GM12878 (cell line): ENCODE measurements around the gene MALRD1.

Experiments
- CBX5 ChIP-seq: sonication (generic); IDR thresholded peaks from 2 replicates; pipeline ENCODE4 v1.6.1; 2016; ENCODE audit warnings: low read depth, moderate library complexity, mild to moderate bottlenecking, inconsistent platforms
- CHD2 ChIP-seq: IDR thresholded peaks from 2 replicates; pipeline ENCODE4 v1.6.1; 2011; ENCODE audit warnings: low read depth, low read length, improper control_type of control experiment, borderline replicate concordance
- CREM ChIP-seq: IDR thresholded peaks from 2 replicates; pipeline ENCODE4 v1.6.1; 2014; ENCODE audit warnings: antibody characterized with exemption, low read depth
- EZH2 ChIP-seq: IDR thresholded peaks from 2 replicates; pipeline ENCODE4 v1.6.1; 2012; ENCODE audit warnings: low read depth, mild to moderate bottlenecking, control low read depth, inconsistent platforms, low read length, borderline replicate concordance; ENCODE audit not compliant: control insufficient read depth
- POLR2AphosphoS5 ChIP-seq: IDR thresholded peaks from 2 replicates; pipeline ENCODE4 v1.6.1; 2011; ENCODE audit warnings: mild to moderate bottlenecking, low read length, inconsistent platforms
- RCOR1 ChIP-seq: conservative IDR thresholded peaks from 2 replicates; pipeline ENCODE4 v1.6.1; 2012; ENCODE audit warnings: low read depth, low read length, improper control_type of control experiment
- SIN3A ChIP-seq: IDR thresholded peaks from 2 replicates; pipeline ENCODE4 v1.6.1; 2012; ENCODE audit warnings: low read depth, low read length, improper control_type of control experiment
- TAF1 ChIP-seq: IDR thresholded peaks from 2 replicates; pipeline ENCODE4 v1.6.1; 2011; ENCODE audit warnings: mild to moderate bottlenecking, low read depth, low read length, borderline replicate concordance
- YY1 ChIP-seq: IDR thresholded peaks from 2 replicates; pipeline ENCODE4 v1.6.1; 2011; ENCODE audit warnings: low read depth, mild to moderate bottlenecking, low read length
- TF ChIP-seq, protein P1 (sequence below): fragments of 450-650 bp; formaldehyde crosslinking; IDR thresholded peaks from 2 replicates; pipeline ENCODE4 v1.4.0; 2022; ENCODE audit warnings: mild to moderate bottlenecking, moderate library complexity
- TF ChIP-seq, protein P2 (sequence below): fragments of 450-650 bp; formaldehyde crosslinking; IDR thresholded peaks from 2 replicates; pipeline ENCODE4 v1.5.0; 2022; ENCODE audit warnings: mild to moderate bottlenecking, missing genetic modification characterization
- TF ChIP-seq, protein P3 (sequence below), 3 experiments: IDR thresholded peaks in 2 of 3; conservative IDR thresholded peaks in 1 of 3; 2 replicates each; pipeline ENCODE4 v1.5.1; 2011; ENCODE audit warnings: low read depth in 3 of 3, low read length in 3 of 3, mild to moderate bottlenecking in 3 of 3, control low read depth in 2 of 3, moderate library complexity in 2 of 3, inconsistent platforms in 1 of 3, mixed read lengths in 1 of 3; ENCODE audit not compliant: control insufficient read depth in 2 of 3, insufficient read depth in 1 of 3; ENCODE audit errors: extremely low read depth in 1 of 3

DNA sequence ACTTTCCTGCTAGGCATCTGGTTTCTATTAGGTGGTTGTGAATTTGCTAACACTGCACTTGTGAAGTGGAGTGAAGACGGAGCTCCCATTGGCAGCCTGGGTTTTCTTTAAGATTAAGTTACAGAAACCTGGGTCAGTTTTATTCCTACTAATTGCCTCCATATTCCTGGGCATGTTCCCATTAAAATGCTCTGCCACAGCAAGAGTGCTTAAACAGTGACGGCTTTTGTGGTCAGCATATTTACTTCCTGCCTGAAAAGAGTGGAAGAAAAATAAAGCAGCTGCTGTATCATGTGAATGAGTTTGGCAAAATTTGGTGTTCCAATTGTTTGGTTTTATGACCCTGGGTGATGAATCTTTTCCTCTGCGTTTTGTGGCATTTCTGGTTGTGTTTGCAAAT, 670.7 kb downstream of the MALRD1 start:
- TF ChIP-seq SIN3A (no peak), TAF1 (no peak), CHD2 (no peak), RCOR1 (no peak), YY1 (no peak), POLR2AphosphoS5 (no peak), EZH2 (no peak), CBX5 (no peak), CREM (no peak)
- TF ChIP-seq, protein P1, sequence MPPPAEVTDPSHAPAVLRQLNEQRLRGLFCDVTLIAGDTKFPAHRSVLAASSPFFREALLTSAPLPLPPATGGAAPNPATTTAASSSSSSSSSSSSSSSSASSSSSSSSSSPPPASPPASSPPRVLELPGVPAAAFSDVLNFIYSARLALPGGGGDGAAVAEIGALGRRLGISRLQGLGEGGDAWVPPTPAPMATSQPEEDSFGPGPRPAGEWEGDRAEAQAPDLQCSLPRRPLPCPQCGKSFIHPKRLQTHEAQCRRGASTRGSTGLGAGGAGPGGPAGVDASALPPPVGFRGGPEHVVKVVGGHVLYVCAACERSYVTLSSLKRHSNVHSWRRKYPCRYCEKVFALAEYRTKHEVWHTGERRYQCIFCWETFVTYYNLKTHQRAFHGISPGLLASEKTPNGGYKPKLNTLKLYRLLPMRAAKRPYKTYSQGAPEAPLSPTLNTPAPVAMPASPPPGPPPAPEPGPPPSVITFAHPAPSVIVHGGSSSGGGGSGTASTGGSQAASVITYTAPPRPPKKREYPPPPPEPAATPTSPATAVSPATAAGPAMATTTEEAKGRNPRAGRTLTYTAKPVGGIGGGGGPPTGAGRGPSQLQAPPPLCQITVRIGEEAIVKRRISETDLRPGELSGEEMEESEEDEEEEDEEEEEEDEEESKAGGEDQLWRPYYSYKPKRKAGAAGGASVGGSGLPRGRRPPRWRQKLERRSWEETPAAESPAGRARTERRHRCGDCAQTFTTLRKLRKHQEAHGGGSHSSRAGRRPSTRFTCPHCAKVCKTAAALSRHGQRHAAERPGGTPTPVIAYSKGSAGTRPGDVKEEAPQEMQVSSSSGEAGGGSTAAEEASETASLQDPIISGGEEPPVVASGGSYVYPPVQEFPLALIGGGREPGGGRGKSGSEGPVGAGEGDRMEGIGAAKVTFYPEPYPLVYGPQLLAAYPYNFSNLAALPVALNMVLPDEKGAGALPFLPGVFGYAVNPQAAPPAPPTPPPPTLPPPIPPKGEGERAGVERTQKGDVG (CRISPR knock-in tag), result no peak
- TF ChIP-seq, protein P2, sequence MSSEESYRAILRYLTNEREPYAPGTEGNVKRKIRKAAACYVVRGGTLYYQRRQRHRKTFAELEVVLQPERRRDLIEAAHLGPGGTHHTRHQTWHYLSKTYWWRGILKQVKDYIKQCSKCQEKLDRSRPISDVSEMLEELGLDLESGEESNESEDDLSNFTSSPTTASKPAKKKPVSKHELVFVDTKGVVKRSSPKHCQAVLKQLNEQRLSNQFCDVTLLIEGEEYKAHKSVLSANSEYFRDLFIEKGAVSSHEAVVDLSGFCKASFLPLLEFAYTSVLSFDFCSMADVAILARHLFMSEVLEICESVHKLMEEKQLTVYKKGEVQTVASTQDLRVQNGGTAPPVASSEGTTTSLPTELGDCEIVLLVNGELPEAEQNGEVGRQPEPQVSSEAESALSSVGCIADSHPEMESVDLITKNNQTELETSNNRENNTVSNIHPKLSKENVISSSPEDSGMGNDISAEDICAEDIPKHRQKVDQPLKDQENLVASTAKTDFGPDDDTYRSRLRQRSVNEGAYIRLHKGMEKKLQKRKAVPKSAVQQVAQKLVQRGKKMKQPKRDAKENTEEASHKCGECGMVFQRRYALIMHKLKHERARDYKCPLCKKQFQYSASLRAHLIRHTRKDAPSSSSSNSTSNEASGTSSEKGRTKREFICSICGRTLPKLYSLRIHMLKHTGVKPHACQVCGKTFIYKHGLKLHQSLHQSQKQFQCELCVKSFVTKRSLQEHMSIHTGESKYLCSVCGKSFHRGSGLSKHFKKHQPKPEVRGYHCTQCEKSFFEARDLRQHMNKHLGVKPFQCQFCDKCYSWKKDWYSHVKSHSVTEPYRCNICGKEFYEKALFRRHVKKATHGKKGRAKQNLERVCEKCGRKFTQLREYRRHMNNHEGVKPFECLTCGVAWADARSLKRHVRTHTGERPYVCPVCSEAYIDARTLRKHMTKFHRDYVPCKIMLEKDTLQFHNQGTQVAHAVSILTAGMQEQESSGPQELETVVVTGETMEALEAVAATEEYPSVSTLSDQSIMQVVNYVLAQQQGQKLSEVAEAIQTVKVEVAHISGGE (CRISPR knock-in tag), result no peak
- TF ChIP-seq, protein P3, sequence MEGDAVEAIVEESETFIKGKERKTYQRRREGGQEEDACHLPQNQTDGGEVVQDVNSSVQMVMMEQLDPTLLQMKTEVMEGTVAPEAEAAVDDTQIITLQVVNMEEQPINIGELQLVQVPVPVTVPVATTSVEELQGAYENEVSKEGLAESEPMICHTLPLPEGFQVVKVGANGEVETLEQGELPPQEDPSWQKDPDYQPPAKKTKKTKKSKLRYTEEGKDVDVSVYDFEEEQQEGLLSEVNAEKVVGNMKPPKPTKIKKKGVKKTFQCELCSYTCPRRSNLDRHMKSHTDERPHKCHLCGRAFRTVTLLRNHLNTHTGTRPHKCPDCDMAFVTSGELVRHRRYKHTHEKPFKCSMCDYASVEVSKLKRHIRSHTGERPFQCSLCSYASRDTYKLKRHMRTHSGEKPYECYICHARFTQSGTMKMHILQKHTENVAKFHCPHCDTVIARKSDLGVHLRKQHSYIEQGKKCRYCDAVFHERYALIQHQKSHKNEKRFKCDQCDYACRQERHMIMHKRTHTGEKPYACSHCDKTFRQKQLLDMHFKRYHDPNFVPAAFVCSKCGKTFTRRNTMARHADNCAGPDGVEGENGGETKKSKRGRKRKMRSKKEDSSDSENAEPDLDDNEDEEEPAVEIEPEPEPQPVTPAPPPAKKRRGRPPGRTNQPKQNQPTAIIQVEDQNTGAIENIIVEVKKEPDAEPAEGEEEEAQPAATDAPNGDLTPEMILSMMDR (IDR thresholded peaks at IDR 0.05 in 2 of 3, conservative IDR thresholded peaks at IDR 0.05 in 1 of 3; ENCODE audit: control insufficient read depth in 2 of 3, extremely low read depth in 1 of 3, insufficient read depth in 1 of 3, low read depth in 3 of 3, low read length in 3 of 3), result no peak
